ENCODE data around the gene METTL17. TPM values are rescaled to one million over a fixed set of nuclear protein-coding genes. Genes with fewer than 3 reads are reported as not detected.

METTL17 gene
- total and polyA plus RNA-seq, 5 donors from 2014 or later = 37.3 to 75.9 (median 46.0) TPM

DNA sequence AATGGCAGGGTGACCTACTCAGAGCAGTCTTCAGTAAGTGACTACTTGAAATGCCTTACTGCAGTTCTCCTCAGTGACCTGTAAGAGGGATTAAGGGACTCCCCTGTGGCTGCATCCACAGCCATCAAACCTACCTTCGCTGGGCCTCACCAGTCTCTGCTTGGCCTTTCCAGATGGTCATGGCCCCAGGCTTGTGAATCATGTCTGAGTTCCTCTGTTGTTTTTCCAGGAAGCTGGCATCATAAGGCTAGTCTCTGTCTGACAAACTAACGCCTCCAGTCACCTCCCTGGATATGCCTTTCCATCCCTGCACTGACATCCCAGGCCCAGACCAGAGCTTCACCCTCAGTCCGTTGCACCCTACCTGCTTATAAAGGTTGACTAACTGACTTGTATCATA is 20.4 kb upstream of the METTL17 start:
- H3K4me1 Mint-ChIP-seq = peaks cover 6 to 12% (median 11%) of the 10 kb centered on the region in 4 donors
- peaks cover 0 to 2% (median 0%) of the 10 kb centered on the region in 7 donors for H3K9me3 Mint-ChIP-seq
- ATAC-seq (ENCODE audit: low read depth in 2 of 2) (no peak), DNase-seq (no peak)
- peaks cover 42% of the 10 kb centered on the region for H3K27me3 ChIP-seq (ENCODE audit: control insufficient read depth, insufficient read depth, low read length)
- no peak overlapping the region for H3K4me3 ChIP-seq (ENCODE audit: low read depth, low read length)
- H3K27ac Mint-ChIP-seq = no peak overlapping the region
- H3K27ac ChIP-seq (ENCODE audit: insufficient read depth, low read length, poor library complexity, severe bottlenecking) = no peak overlapping the region
- H3K36me3 Mint-ChIP-seq = no peaks in the 10 kb centered on the region
- H3K9me3 ChIP-seq (ENCODE audit: control insufficient read depth in 2 of 2, low read length in 2 of 2) = no peaks in the 10 kb centered on the region
- H3K4me1 ChIP-seq (ENCODE audit: control insufficient read depth, insufficient read depth, low read length, poor library complexity, severe bottlenecking) = peaks cover 15% of the 10 kb centered on the region
- no peaks in the 10 kb centered on the region for H3K36me3 ChIP-seq (ENCODE audit: control insufficient read depth, insufficient read depth, low read length)
- peaks cover 68% of the 10 kb centered on the region for H3K27me3 Mint-ChIP-seq
- no peak overlapping the region for H3K4me3 Mint-ChIP-seq

GRCh38 chr14:20970647-20970982 is 19.2 kb upstream of the METTL17 start:
- Mint-ChIP-seq H3K27me3 (peaks cover 56% of the 10 kb centered on the region), H3K4me3 (peak overlapping the region; percentile 86 to 90 (median 88)), H3K27ac (peak overlapping the region in 2 of 3 donors; percentile 15 to 77), H3K4me1 (peaks cover 6 to 12% (median 11%) of the 10 kb centered on the region in 4 donors), H3K9me3 (peaks cover 0 to 2% (median 0%) of the 10 kb centered on the region in 7 donors), H3K36me3 (no peaks in the 10 kb centered on the region)
- no peak for DNase-seq
- H3K27ac ChIP-seq (ENCODE audit: insufficient read depth, low read length, poor library complexity, severe bottlenecking) = no peak overlapping the region
- H3K9me3 ChIP-seq (ENCODE audit: control insufficient read depth in 2 of 2, low read length in 2 of 2) = no peaks in the 10 kb centered on the region
- H3K27me3 ChIP-seq (ENCODE audit: control insufficient read depth, insufficient read depth, low read length) = peaks cover 37% of the 10 kb centered on the region
- no peaks in the 10 kb centered on the region for H3K36me3 ChIP-seq (ENCODE audit: control insufficient read depth, insufficient read depth, low read length)
- H3K4me1 ChIP-seq (ENCODE audit: control insufficient read depth, insufficient read depth, low read length, poor library complexity, severe bottlenecking) = peaks cover 15% of the 10 kb centered on the region
- ATAC-seq (ENCODE audit: low read depth in 2 of 2) = no peak
- peak overlapping the region; percentile 78 for H3K4me3 ChIP-seq (ENCODE audit: low read depth, low read length)

GRCh38 chr14:20970983-20971704 is 18.6 kb upstream of the METTL17 start:
- Mint-ChIP-seq H3K27ac (peak overlapping the region in 2 of 3 donors; percentile 74 to 77), H3K9me3 (peaks cover 0 to 2% (median 0%) of the 10 kb centered on the region in 7 donors), H3K4me3 (peak overlapping the region; percentile 86 to 90 (median 88)), H3K4me1 (peaks cover 6 to 12% (median 11%) of the 10 kb centered on the region in 4 donors), H3K27me3 (peaks cover 50% of the 10 kb centered on the region), H3K36me3 (no peaks in the 10 kb centered on the region)
- H3K27me3 ChIP-seq (ENCODE audit: control insufficient read depth, insufficient read depth, low read length) = peaks cover 34% of the 10 kb centered on the region
- peaks cover 15% of the 10 kb centered on the region for H3K4me1 ChIP-seq (ENCODE audit: control insufficient read depth, insufficient read depth, low read length, poor library complexity, severe bottlenecking)
- no peak overlapping the region for H3K27ac ChIP-seq (ENCODE audit: insufficient read depth, low read length, poor library complexity, severe bottlenecking)
- no peaks in the 10 kb centered on the region for H3K36me3 ChIP-seq (ENCODE audit: control insufficient read depth, insufficient read depth, low read length)
- peak; percentile 63 to 81 (median 74) for DNase-seq
- peak overlapping the region; percentile 78 for H3K4me3 ChIP-seq (ENCODE audit: low read depth, low read length)
- ATAC-seq (ENCODE audit: low read depth in 2 of 2) = peak; percentile 87 to 88
- no peaks in the 10 kb centered on the region for H3K9me3 ChIP-seq (ENCODE audit: control insufficient read depth in 2 of 2, low read length in 2 of 2)

DNA sequence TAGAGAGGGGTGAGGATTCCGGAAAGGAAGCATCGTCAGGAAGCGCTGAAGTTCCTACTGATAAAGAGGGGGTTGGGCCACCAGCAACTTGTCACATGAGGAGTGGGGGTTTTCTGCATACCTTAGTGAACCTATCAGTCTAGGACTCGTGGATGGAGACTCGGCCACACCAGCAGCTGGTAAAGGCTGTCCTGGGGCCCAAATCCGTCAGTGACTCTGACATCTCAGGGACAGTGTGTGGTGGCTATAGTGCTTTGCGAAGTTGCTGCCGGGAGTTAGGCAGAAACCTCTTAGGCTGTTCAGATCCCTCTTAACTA is 18.1 kb upstream of the METTL17 start:
- peak in 1 of 2 donors; percentile 27 for ATAC-seq (ENCODE audit: low read depth in 2 of 2)
- Histone ChIP-seq H3K27me3 (ENCODE audit: control insufficient read depth, insufficient read depth, low read length) (peaks cover 31% of the 10 kb centered on the region), H3K4me1 (ENCODE audit: control insufficient read depth, insufficient read depth, low read length, poor library complexity, severe bottlenecking) (peaks cover 15% of the 10 kb centered on the region), H3K36me3 (ENCODE audit: control insufficient read depth, insufficient read depth, low read length) (no peaks in the 10 kb centered on the region), H3K4me3 (ENCODE audit: low read depth, low read length) (no peak overlapping the region), H3K9me3 (ENCODE audit: control insufficient read depth in 2 of 2, low read length in 2 of 2) (no peaks in the 10 kb centered on the region), H3K27ac (ENCODE audit: insufficient read depth, low read length, poor library complexity, severe bottlenecking) (no peak overlapping the region)
- Mint-ChIP-seq H3K27me3 (peaks cover 50% of the 10 kb centered on the region), H3K4me1 (peaks cover 6 to 12% (median 11%) of the 10 kb centered on the region in 4 donors), H3K9me3 (peaks cover 0 to 2% (median 0%) of the 10 kb centered on the region in 7 donors), H3K27ac (peak overlapping the region in 2 of 3 donors; percentile 74 to 77), H3K4me3 (peak overlapping the region; percentile 86 to 90 (median 88)), H3K36me3 (no peaks in the 10 kb centered on the region)
- DNase-seq = no peak

- H3K4me1 ChIP-seq (ENCODE audit: control insufficient read depth, insufficient read depth, low read length, poor library complexity, severe bottlenecking) = peaks cover 15% of the 10 kb centered on the region
- DNase-seq (no peak), ATAC-seq (ENCODE audit: low read depth in 2 of 2) (no peak)
- H3K27me3 ChIP-seq (ENCODE audit: control insufficient read depth, insufficient read depth, low read length) = peaks cover 14% of the 10 kb centered on the region
- no peak overlapping the region for H3K27ac Mint-ChIP-seq
- no peak overlapping the region for H3K4me3 ChIP-seq (ENCODE audit: low read depth, low read length)
- no peaks in the 10 kb centered on the region for H3K36me3 ChIP-seq (ENCODE audit: control insufficient read depth, insufficient read depth, low read length)
- H3K27me3 Mint-ChIP-seq = peaks cover 45% of the 10 kb centered on the region
- H3K4me3 Mint-ChIP-seq = no peak overlapping the region
- peaks cover 0 to 2% (median 0%) of the 10 kb centered on the region in 7 donors for H3K9me3 Mint-ChIP-seq
- H3K36me3 Mint-ChIP-seq = no peaks in the 10 kb centered on the region
- no peak overlapping the region for H3K27ac ChIP-seq (ENCODE audit: insufficient read depth, low read length, poor library complexity, severe bottlenecking)
- H3K9me3 ChIP-seq (ENCODE audit: control insufficient read depth in 2 of 2, low read length in 2 of 2) = no peaks in the 10 kb centered on the region
- peaks cover 6 to 12% (median 11%) of the 10 kb centered on the region in 4 donors for H3K4me1 Mint-ChIP-seq
Measured at GRCh38 chr14:20973501-20973900, 16.3 kb upstream of the METTL17 start.

GRCh38 chr14:20976291-20976690 is 13.5 kb upstream of the METTL17 start:
- H3K36me3 ChIP-seq (ENCODE audit: control insufficient read depth, insufficient read depth, low read length) = no peaks in the 10 kb centered on the region
- no peak overlapping the region for H3K27ac ChIP-seq (ENCODE audit: insufficient read depth, low read length, poor library complexity, severe bottlenecking)
- H3K27ac Mint-ChIP-seq = no peak overlapping the region
- H3K4me3 ChIP-seq (ENCODE audit: low read depth, low read length) = no peak overlapping the region
- ATAC-seq (ENCODE audit: low read depth in 2 of 2) (no peak), DNase-seq (no peak)
- no peaks in the 10 kb centered on the region for H3K36me3 Mint-ChIP-seq
- peaks cover 43% of the 10 kb centered on the region for H3K27me3 Mint-ChIP-seq
- peaks cover 0 to 2% (median 0%) of the 10 kb centered on the region in 7 donors for H3K9me3 Mint-ChIP-seq
- H3K4me3 Mint-ChIP-seq = no peak overlapping the region
- H3K27me3 ChIP-seq (ENCODE audit: control insufficient read depth, insufficient read depth, low read length) = peaks cover 10% of the 10 kb centered on the region
- H3K4me1 ChIP-seq (ENCODE audit: control insufficient read depth, insufficient read depth, low read length, poor library complexity, severe bottlenecking) = peaks cover 6% of the 10 kb centered on the region
- no peaks in the 10 kb centered on the region for H3K9me3 ChIP-seq (ENCODE audit: control insufficient read depth in 2 of 2, low read length in 2 of 2)
- peaks cover under 1 to 5% (median 3%) of the 10 kb centered on the region in 4 donors for H3K4me1 Mint-ChIP-seq

GRCh38 chr14:20978687-20979086 is 11.1 kb upstream of the METTL17 start:
- Histone ChIP-seq H3K4me3 (ENCODE audit: low read depth, low read length) (no peak overlapping the region), H3K36me3 (ENCODE audit: control insufficient read depth, insufficient read depth, low read length) (no peaks in the 10 kb centered on the region), H3K27me3 (ENCODE audit: control insufficient read depth, insufficient read depth, low read length) (peaks cover 5% of the 10 kb centered on the region), H3K4me1 (ENCODE audit: control insufficient read depth, insufficient read depth, low read length, poor library complexity, severe bottlenecking) (no peaks in the 10 kb centered on the region), H3K9me3 (ENCODE audit: control insufficient read depth in 2 of 2, low read length in 2 of 2) (no peaks in the 10 kb centered on the region), H3K27ac (ENCODE audit: insufficient read depth, low read length, poor library complexity, severe bottlenecking) (no peak overlapping the region)
- ATAC-seq (ENCODE audit: low read depth in 2 of 2) (no peak), DNase-seq (no peak)
- Mint-ChIP-seq H3K36me3 (no peaks in the 10 kb centered on the region), H3K27ac (no peak overlapping the region), H3K9me3 (no peaks in the 10 kb centered on the region), H3K4me1 (no peaks in the 10 kb centered on the region), H3K4me3 (no peak overlapping the region), H3K27me3 (peaks cover 36% of the 10 kb centered on the region)

DNA sequence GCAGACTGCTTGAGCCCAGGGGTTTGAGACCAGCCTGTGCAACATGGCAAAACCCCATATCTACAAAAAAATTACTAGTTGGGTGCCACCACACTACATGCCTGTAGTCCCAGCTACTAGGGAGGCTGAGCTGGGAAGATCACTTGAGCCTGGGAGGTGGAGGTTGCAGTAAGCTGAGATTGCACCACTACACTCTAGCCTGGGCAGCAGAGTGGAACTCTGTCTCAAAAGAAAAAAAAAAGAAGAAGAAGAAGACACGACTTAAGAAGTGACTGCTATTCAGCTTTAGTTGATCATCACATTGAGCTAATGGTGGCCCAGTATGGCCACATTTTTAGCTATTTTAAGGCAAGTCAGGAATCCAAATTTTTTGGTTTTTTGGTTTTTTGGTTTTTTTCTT is 8.9 kb upstream of the METTL17 start:
- H3K27me3 Mint-ChIP-seq = peaks cover 29% of the 10 kb centered on the region
- no peak overlapping the region for H3K27ac Mint-ChIP-seq
- Histone ChIP-seq H3K27me3 (ENCODE audit: control insufficient read depth, insufficient read depth, low read length) (peaks cover 6% of the 10 kb centered on the region), H3K4me3 (ENCODE audit: low read depth, low read length) (no peak overlapping the region), H3K4me1 (ENCODE audit: control insufficient read depth, insufficient read depth, low read length, poor library complexity, severe bottlenecking) (no peaks in the 10 kb centered on the region), H3K9me3 (ENCODE audit: control insufficient read depth in 2 of 2, low read length in 2 of 2) (no peaks in the 10 kb centered on the region), H3K27ac (ENCODE audit: insufficient read depth, low read length, poor library complexity, severe bottlenecking) (no peak overlapping the region), H3K36me3 (ENCODE audit: control insufficient read depth, insufficient read depth, low read length) (no peaks in the 10 kb centered on the region)
- ATAC-seq (ENCODE audit: low read depth in 2 of 2) = no peak
- no peaks in the 10 kb centered on the region for H3K4me1 Mint-ChIP-seq
- H3K9me3 Mint-ChIP-seq = no peaks in the 10 kb centered on the region
- H3K4me3 Mint-ChIP-seq = no peak overlapping the region
- DNase-seq = no peak
- H3K36me3 Mint-ChIP-seq = no peaks in the 10 kb centered on the region

All from CD4-positive, CD25-positive, alpha-beta regulatory T cell (primary cell).